Measurements from ENCODE around the gene C11orf86. TPM values are rescaled to one million over a fixed set of nuclear protein-coding genes. Genes with fewer than 3 reads are reported as not detected.

Gene C11orf86, protein sequence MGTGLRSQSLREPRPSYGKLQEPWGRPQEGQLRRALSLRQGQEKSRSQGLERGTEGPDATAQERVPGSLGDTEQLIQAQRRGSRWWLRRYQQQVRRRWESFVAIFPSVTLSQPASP
- not detected in 2 replicates for total RNA-seq

DNA sequence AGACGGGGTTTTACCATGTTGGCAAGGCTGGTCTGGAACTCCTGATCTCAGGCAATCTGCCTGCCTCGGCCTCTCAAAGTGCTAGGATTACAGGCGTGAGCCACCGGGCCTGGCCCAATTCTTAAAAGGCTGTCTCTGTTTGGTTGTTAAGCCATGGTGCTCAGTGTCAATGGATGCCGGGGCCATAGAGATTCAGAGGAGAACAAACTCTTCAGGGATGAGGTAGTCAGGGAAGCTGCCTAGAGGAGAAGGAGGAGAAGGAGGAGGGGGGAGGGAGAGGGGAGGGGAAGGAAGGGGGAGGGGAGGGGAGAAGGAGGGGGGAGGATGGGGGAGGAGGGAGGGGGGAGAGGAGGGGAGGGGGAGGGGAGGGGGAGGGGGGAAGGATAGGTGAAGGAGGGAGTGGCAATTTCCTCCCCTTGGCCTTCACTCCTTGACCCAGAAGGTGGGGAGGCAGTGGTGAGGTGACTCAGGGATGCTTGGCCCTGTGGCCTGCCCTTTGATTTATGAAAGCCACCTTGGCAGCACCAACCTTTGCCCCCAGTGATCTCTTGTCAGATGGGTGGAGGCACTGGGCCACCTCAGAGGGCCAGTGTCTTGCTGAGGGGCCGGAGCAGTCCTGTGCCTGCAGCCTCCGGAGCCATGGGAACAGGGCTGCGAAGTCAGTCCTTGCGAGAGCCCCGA is at the start of gene C11orf86:
Gene C11orf86, plus strand, starts transcription at position 581 of the 681 bp plus-strand sequence. Its CDS starts 59 bp downstream, at position 640.

GRCh38 chr11:66958232-66958955 is 16.7 kb upstream of the C11orf86 start, which contains the start of gene PC:
PC (minus strand) TSS chr11:66958383; CDS start chr11:66872159, 86,224 bp downstream.

DNA sequence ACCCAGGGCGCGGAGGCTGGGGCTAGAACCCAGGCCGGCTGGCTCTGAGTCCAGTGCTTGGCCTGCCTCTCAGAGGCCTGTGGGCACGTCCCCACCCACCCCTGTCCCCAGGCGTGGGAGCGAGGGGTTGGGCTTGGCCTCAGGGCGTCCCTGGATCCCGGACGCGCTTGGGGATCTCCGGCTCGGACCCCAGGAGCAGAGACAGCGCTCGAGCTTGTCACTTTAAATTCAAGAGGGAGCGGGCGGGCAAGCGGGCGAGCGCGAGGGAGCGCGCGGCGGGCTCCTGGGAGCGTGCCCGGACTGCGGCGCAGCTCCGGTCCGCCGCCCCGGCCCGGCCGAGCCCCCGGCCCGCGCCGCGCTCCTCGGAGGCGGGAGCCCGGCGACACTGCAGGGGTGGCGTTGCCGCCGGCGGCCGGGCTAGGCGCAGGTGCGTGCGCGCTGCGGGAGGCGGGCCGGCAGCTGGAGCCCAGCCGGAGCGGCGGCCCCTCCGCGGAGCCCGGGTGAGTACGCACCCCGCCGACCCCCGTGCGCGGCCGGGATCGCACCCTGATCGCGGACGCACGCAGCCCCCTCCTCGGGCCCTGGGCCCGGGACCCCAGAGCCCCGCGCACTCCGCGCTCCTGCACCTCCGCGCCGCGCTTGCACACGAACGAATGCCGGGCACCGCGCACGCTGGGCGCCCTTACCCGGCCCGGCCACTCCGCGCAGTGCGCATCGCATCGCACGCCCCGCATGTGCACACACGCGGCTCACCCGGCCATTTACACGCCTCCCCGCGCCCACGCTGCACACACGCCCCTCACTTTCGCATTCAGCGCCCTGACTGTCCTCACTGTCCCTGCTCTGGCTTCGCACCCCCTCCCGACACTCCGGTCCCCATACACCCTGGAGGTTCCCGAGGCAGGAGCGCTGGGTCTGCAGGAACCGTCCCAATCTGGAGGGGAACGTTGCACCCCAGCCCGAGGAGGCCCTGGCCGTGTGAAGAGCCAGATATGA is 48.2 kb downstream of the C11orf86 start, which contains the start of gene SYT12:
Gene SYT12, plus strand, starts transcription at position 174 of the 996 bp plus-strand sequence. CDS start 7,011 bp downstream, outside the sequence.

Other genes starting within 250 kb of the C11orf86 start
- gene SPTBN2, start 246.1 kb upstream of the C11orf86 start, total RNA-seq: 14.4 and 48.3 TPM in 2 replicates
- 13.1 and 16.9 TPM in 2 replicates for gene RCE1, start 131.9 kb upstream of the C11orf86 start, total RNA-seq
- 12.8 and 16.3 TPM in 2 replicates for gene LRFN4, start 118.2 kb upstream of the C11orf86 start, total RNA-seq
- gene PC, start 16.9 kb upstream of the C11orf86 start, total RNA-seq: 7.3 and 12.5 TPM in 2 replicates
- 0.50 TPM in 1 of 2 replicates, not detected in the other for gene SYT12, start 47.8 kb downstream of the C11orf86 start, total RNA-seq
- gene RHOD, start 81.5 kb downstream of the C11orf86 start, total RNA-seq: 8.4 and 20.8 TPM in 2 replicates
- gene KDM2A, start 144.0 kb downstream of the C11orf86 start, total RNA-seq: 26.9 and 71.6 TPM in 2 replicates